ENCODE results near the gene NANS.

DNA sequence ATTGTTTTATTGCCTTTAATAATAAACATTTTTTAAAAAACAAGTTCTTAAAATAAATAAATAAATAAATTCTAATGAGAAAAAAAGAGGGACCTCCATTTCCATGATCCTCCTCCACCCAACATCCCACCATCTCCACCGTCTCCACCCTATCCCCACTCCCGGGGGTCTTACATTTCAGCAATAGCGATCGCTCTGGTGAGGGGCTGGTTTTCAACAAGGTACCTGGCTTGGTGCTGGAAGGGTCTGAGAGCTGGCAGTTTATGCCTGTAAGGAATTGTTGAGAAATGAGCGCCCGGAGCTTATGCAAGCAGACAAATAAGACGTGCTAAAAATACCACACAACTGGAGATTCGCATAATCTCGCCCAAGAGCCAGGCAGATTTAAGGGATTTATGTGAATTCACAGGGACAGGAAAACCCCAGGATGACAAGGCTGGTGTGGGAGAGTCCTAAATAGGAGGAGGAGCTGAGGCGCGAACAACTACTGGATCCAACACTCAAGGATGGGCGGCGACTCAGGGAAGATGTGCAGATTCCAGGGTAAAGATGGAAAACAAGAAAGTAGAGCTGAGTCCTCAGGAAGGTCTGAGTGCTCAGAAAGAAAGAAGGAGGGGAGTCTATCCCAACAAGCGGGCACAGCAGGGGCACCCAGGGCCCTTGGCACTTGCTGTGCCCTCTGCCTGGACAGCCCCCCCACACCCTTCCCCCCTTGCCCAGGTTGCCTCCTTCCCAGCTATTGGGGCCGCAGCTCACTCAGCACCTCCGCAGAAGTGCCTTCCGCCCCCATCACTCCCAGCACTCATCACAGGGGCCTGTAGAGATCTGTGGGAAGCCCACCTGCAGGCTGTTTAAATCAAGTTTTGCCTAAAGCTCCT, 35.4 kb downstream of the NANS start:
- TF ChIP-seq CTCF (IDR thresholded peaks at IDR 0.05) (no peak), ESRRA (CRISPR knock-in tag; IDR thresholded peaks at IDR 0.05; ENCODE audit: borderline replicate concordance) (no peak), USF2 (CRISPR knock-in tag; IDR thresholded peaks at IDR 0.05) (no peak), RELA (CRISPR knock-in tag; IDR thresholded peaks at IDR 0.05; ENCODE audit: borderline replicate concordance) (no peak), NFE2L1 (CRISPR knock-in tag; IDR thresholded peaks at IDR 0.05) (no peak), MAX (CRISPR knock-in tag; IDR thresholded peaks at IDR 0.05) (no peak)
- TF ChIP-seq, protein P1, sequence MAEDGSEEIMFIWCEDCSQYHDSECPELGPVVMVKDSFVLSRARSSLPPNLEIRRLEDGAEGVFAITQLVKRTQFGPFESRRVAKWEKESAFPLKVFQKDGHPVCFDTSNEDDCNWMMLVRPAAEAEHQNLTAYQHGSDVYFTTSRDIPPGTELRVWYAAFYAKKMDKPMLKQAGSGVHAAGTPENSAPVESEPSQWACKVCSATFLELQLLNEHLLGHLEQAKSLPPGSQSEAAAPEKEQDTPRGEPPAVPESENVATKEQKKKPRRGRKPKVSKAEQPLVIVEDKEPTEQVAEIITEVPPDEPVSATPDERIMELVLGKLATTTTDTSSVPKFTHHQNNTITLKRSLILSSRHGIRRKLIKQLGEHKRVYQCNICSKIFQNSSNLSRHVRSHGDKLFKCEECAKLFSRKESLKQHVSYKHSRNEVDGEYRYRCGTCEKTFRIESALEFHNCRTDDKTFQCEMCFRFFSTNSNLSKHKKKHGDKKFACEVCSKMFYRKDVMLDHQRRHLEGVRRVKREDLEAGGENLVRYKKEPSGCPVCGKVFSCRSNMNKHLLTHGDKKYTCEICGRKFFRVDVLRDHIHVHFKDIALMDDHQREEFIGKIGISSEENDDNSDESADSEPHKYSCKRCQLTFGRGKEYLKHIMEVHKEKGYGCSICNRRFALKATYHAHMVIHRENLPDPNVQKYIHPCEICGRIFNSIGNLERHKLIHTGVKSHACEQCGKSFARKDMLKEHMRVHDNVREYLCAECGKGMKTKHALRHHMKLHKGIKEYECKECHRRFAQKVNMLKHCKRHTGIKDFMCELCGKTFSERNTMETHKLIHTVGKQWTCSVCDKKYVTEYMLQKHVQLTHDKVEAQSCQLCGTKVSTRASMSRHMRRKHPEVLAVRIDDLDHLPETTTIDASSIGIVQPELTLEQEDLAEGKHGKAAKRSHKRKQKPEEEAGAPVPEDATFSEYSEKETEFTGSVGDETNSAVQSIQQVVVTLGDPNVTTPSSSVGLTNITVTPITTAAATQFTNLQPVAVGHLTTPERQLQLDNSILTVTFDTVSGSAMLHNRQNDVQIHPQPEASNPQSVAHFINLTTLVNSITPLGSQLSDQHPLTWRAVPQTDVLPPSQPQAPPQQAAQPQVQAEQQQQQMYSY (CRISPR knock-in tag; IDR thresholded peaks at IDR 0.05) = no peak
